GM12878 (cell line): ENCODE data around the gene STXBP4. TPM values are rescaled to one million over a fixed set of nuclear protein-coding genes. Genes with fewer than 3 reads are reported as not detected.

Experiments used
- ATAC-seq: fragments of 200-7000 bp; cut with Tn5 transposase; 3 replicates; pipeline ENCODE4 v1.9.1; 2020; ENCODE audit warnings: mild to moderate bottlenecking, moderate library complexity
- BruUV-seq: library from RNA; stranded (reverse); fragments of 400-500 nt; replicated peaks from 2 replicates; lab custom pipeline; 2021; lab: Mats Ljungman, UMichigan
- CTCF ChIA-PET: fragments of 300-600 bp; sonication (Branson Sonifier 250); formaldehyde crosslinking; extraction: SDS; loops from one replicate; lab custom pipeline; 2021; ENCODE audit warnings: inconsistent platforms; lab: Yijun Ruan, JAX
- POLR2A ChIA-PET: fragments of 350-600 bp; formaldehyde crosslinking; extraction: SDS; loops from one replicate; lab custom pipeline; 2021; ENCODE audit warnings: inconsistent platforms; lab: Charles Lee
- RAD21 ChIA-PET: fragments of 300-600 bp; sonication (Branson Sonifier 250); formaldehyde crosslinking; loops from one replicate; lab custom pipeline; 2023; ENCODE audit warnings: antibody characterized with exemption; ENCODE audit not compliant: unreplicated experiment; lab: Charles Lee
- SMC1A ChIA-PET: fragments of 300-600 bp; sonication (Branson Sonifier 250); formaldehyde crosslinking; loops from one replicate; lab custom pipeline; 2023; ENCODE audit not compliant: unreplicated experiment, uncharacterized antibody; lab: Charles Lee
- DNase-seq: peaks from one replicate; pipeline ENCODE4 v3.0.0-alpha.2; 2011; ENCODE audit warnings: low read depth, low spot score
- FAIRE-seq: peaks from 3 replicates; lab custom pipeline; 2011; peaks lifted over from hg19 to GRCh38; lab: Jason Lieb, UNC
- H2AFZ ChIP-seq: 2 replicates; pipeline ENCODE4 v1.6.0; 2011; ENCODE audit warnings: low read depth, low read length, control low read depth; ENCODE audit not compliant: control insufficient read depth
- H3K27ac ChIP-seq: 2 replicates; pipeline ENCODE4 v1.5.1; 2011; ENCODE audit warnings: control low read depth; ENCODE audit not compliant: control insufficient read depth, insufficient read depth
- H3K27me3 ChIP-seq, 2 experiments: replicated peaks in 1 of 2; 2 replicates each; pipeline versions ENCODE4 v1.6.0 to v1.6.1; 2011; ENCODE audit warnings: low read length in 1 of 2; ENCODE audit not compliant: control insufficient read depth in 2 of 2, insufficient read depth in 2 of 2
- H3K36me3 ChIP-seq, 2 experiments: 2 replicates each; pipeline ENCODE4 v1.5.1; 2011; ENCODE audit warnings: low read length in 1 of 2; ENCODE audit not compliant: control insufficient read depth in 2 of 2, insufficient read depth in 2 of 2
- H3K4me1 ChIP-seq: 2 replicates; pipeline ENCODE4 v1.6.1; 2011; ENCODE audit warnings: mild to moderate bottlenecking, low read length, moderate library complexity, mixed read lengths; ENCODE audit not compliant: control insufficient read depth, insufficient read depth
- H3K4me2 ChIP-seq: 2 replicates; pipeline ENCODE4 v1.6.0; 2011; ENCODE audit warnings: control low read depth; ENCODE audit not compliant: control insufficient read depth, insufficient read depth
- H3K4me3 ChIP-seq: fragments of 200-600 bp; sonication (generic); 2 replicates; pipeline ENCODE4 v1.5.1; 2016
- H3K79me2 ChIP-seq: 2 replicates; pipeline ENCODE4 v1.6.0; 2011; ENCODE audit warnings: low read length; ENCODE audit not compliant: control insufficient read depth, insufficient read depth
- H3K9ac ChIP-seq: 2 replicates; pipeline ENCODE4 v1.8.0; 2011; ENCODE audit warnings: low read length, control low read depth, mixed read lengths; ENCODE audit not compliant: control insufficient read depth, insufficient read depth
- H3K9me3 ChIP-seq: replicated peaks from 3 replicates; pipeline ENCODE4 v1.5.1; 2011; ENCODE audit warnings: mild to moderate bottlenecking, low read length; ENCODE audit not compliant: control insufficient read depth, insufficient read depth
- H4K20me1 ChIP-seq: 2 replicates; pipeline ENCODE4 v1.6.0; 2011; ENCODE audit not compliant: control insufficient read depth, insufficient read depth
- ATF3 ChIP-seq: IDR thresholded peaks from 2 replicates; pipeline ENCODE4 v1.6.1; 2011; ENCODE audit warnings: low read depth, mild to moderate bottlenecking, low read length, moderate library complexity, borderline replicate concordance; ENCODE audit errors: extremely low read depth
- E4F1 ChIP-seq: fragments of 450-650 bp; IDR thresholded peaks from 2 replicates; pipeline ENCODE4 v1.6.1; 2018; ENCODE audit warnings: borderline replicate concordance, mild to moderate bottlenecking; ENCODE audit not compliant: partially characterized antibody
- KDM1A ChIP-seq: fragments of 200-600 bp; sonication (generic); IDR thresholded peaks from 2 replicates; pipeline ENCODE4 v1.6.1; 2016; ENCODE audit warnings: borderline replicate concordance
- SIN3A ChIP-seq: IDR thresholded peaks from 2 replicates; pipeline ENCODE4 v1.6.1; 2012; ENCODE audit warnings: low read depth, low read length, improper control_type of control experiment
- SPI1 ChIP-seq: IDR thresholded peaks from 2 replicates; pipeline ENCODE4 v1.6.1; 2011; ENCODE audit warnings: low read depth, mild to moderate bottlenecking, low read length, moderate library complexity, borderline replicate concordance; ENCODE audit not compliant: insufficient read depth
- ZNF207 ChIP-seq: fragments of 450-650 bp; IDR thresholded peaks from 2 replicates; pipeline ENCODE4 v1.6.1; 2014; ENCODE audit warnings: antibody characterized with exemption, mild to moderate bottlenecking, borderline replicate concordance
- ZNF274 ChIP-seq: IDR thresholded peaks from one replicate; pipeline ENCODE4 v1.8.0; 2011; ENCODE audit not compliant: insufficient read length, insufficient read depth
- WGBS: methylation state at CpG from one replicate; pipeline ENCODE4 v1.1.6; 2016; ENCODE audit warnings: low lambda C conversion rate; ENCODE audit not compliant: insufficient replicate concordance, insufficient coverage; ENCODE audit errors: missing lambda C conversion rate; 5-methylcytosine and 5-hydroxymethylcytosine counted together
- in situ Hi-C: fragments of 300-500 bp; cut with MboI; formaldehyde crosslinking; loops from 9 replicates; pipeline ENCODE4 v1.14.3; 2018; ENCODE audit warnings: mixed read lengths
- intact Hi-C: fragments of 100-400 bp; cut with micrococcal nuclease; formaldehyde crosslinking; loops from one replicate; pipeline ENCODE4 v1.14.2; 2022; ENCODE audit not compliant: unreplicated experiment
- polyA plus RNA-seq, 11 experiments: library from polyadenylated mRNA; depleted of rRNA in 4 of 11; unstranded in 6 of 11; stranded (reverse) in 5 of 11; fragments of >200 nt; fragmentation: Nextera tagmentation in 4 of 11; fragmentation: Illumina TruSeq in 1 of 11; extraction: Ambion mirVana in 4 of 11; extraction: Trizol in 1 of 11; gene quantifications; 1 replicate in 1 of 11; 2 replicates in 10 of 11; pipeline versions ENCODE4 v1.2.1 to v1.2.3, GENCODE V29; 2011 to 2016; ENCODE audit warnings: inconsistent platforms in 2 of 11, missing spikeins in 2 of 11, low read depth in 1 of 11
- total RNA-seq, 4 experiments: library from RNA; depleted of rRNA in 3 of 4; stranded (reverse); fragments of >200 nt in 3 of 4; fragmentation: Illumina TruSeq in 1 of 4; extraction: Trizol in 1 of 4; gene quantifications; 2 replicates each; pipeline versions ENCODE4 v1.2.1 to v1.2.3, GENCODE V29; 2013 to 2021

The STXBP4 gene
- total and polyA plus RNA-seq, 10 of the 15 experiments (the other 5 are each of a cell fraction or from before 2014, with no cell fraction given) = 4.3 to 11.0 (median 6.7) TPM

- ChIA-PET RAD21 (interaction anchor here (2.0 kb wide), 1 partner anchor 306 kb away, joined by 5 read pairs; no protein-coding TSS in a partner anchor), SMC1A (interaction anchor here (1.1 kb wide), 1 partner anchor 17 kb away, joined by 3 read pairs; no protein-coding TSS in a partner anchor), CTCF (interaction anchor here (1.2 to 6.7 kb wide), 5 partner anchors 17 to 366 kb away, joined by 3 to 95 read pairs (median 26); no protein-coding TSS in a partner anchor), POLR2A (no interaction called here)
- TF ChIP-seq ZNF274 (no peak), SPI1 (no peak), SIN3A (no peak), E4F1 (no peak), ZNF207 (no peak), ATF3 (no peak), KDM1A (no peak)
- ATAC-seq (no peak), FAIRE-seq (no peak), DNase-seq (no peak)
- Histone ChIP-seq H3K27ac (no peak overlapping the region), H3K79me2 (no peaks in the 10 kb centered on the region), H2AFZ (no peak overlapping the region), H3K4me2 (no peak overlapping the region), H3K4me3 (no peak overlapping the region), H3K27me3 (no peaks in the 10 kb centered on the region), H4K20me1 (no peaks in the 10 kb centered on the region), H3K9me3 (no peaks in the 10 kb centered on the region), H3K9ac (no peak overlapping the region), H3K36me3 (0 out of 4 replicates have a peak, but pooled peaks cover 0 to 4% of the 10 kb centered on the region in 2 experiments), H3K4me1 (no peaks in the 10 kb centered on the region)
- intact Hi-C loops (no loop called here), in situ Hi-C loops (loop anchor here (5.0 to 10.0 kb wide), 3 partner anchors 302 to 525 kb away; partner anchors contain the start of gene SMIM36)
- WGBS = 99% methylated on average over 4 of the region's 4 CpGs
- no TSS peak for BruUV-seq
Measured at GRCh38 chr17:54990118-54990517, 21.6 kb downstream of the STXBP4 start.
